ENCODE data around the gene RANBP10. TPM values are rescaled to one million over a fixed set of nuclear protein-coding genes. Genes with fewer than 3 reads are reported as not detected.
"Not testable (repeated sequence)": the region's sequence is repeated elsewhere in the genome, so short reads cannot be mapped to it uniquely, and the experiment has no call there.

Gene RANBP10
- polyA plus RNA-seq, 1 donor = 18.0 TPM

DNA sequence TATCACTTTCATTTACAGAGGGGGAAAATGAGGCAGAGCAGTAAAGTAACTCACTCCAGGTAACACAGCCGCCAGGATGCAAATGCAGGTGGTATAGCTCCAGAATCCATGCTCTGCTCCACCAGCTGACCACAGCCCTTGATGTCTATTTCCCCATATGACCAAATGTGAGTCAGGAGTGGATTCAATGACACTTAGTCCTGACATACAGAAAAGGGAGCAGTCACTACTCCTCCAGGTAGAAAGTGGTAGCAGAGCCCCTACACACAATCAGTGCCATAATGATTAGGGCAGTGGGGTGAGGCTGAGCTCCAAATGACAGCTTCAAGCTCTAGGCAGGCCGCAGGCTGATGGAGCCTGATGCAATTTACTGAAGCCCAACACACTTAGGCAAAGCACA is 44.0 kb downstream of the RANBP10 start:
- WGBS (ENCODE audit: insufficient coverage, low lambda C conversion rate) = no CpG with 5 or more reads among the region's 2 CpGs
- no peak for DNase-seq
- peaks cover 34% of the 10 kb centered on the region for H3K36me3 ChIP-seq (ENCODE audit: control insufficient read depth, insufficient read depth, low read length)
- H3K4me3 ChIP-seq (ENCODE audit: low read length) = no peak overlapping the region
- no peaks in the 10 kb centered on the region for H3K9me3 ChIP-seq (ENCODE audit: control insufficient read depth, low read depth, low read length)
- no peaks in the 10 kb centered on the region for H3K4me1 ChIP-seq (ENCODE audit: control insufficient read depth, insufficient read depth, low read length)
- no peak overlapping the region for H3K27ac ChIP-seq (ENCODE audit: low read length)
- H3K27me3 ChIP-seq (ENCODE audit: control insufficient read depth, insufficient read depth, low read length) = no peaks in the 10 kb centered on the region

DNA sequence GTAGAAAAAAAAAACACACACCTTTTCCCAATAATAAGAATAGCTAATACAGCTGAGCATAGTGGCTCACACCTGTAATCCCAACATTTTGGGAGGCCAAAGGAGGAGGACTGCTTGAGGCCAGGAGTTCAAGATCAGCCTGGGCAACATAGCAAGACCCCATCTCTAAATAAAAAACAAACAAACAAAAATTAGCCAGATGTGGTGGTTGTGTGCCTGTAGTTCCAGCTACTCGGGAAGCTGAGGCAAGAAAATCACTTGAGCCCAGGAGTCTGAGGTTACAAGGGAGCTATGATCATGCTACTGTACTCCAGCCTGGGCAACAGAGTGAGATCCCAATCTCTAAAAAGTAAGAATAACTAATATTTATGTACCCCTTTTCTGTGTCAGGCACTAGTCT is 44.4 kb downstream of the RANBP10 start:
- DNase-seq = no peak
- H3K9me3 ChIP-seq (ENCODE audit: control insufficient read depth, low read depth, low read length) = no peaks in the 10 kb centered on the region
- H3K4me3 ChIP-seq (ENCODE audit: low read length) = no peak overlapping the region
- no peaks in the 10 kb centered on the region for H3K4me1 ChIP-seq (ENCODE audit: control insufficient read depth, insufficient read depth, low read length)
- WGBS (ENCODE audit: insufficient coverage, low lambda C conversion rate) = no CpG with 5 or more reads among the region's 1 CpG
- H3K36me3 ChIP-seq (ENCODE audit: control insufficient read depth, insufficient read depth, low read length) = peaks cover 34% of the 10 kb centered on the region
- no peak overlapping the region for H3K27ac ChIP-seq (ENCODE audit: low read length)
- H3K27me3 ChIP-seq (ENCODE audit: control insufficient read depth, insufficient read depth, low read length) = no peaks in the 10 kb centered on the region

DNA sequence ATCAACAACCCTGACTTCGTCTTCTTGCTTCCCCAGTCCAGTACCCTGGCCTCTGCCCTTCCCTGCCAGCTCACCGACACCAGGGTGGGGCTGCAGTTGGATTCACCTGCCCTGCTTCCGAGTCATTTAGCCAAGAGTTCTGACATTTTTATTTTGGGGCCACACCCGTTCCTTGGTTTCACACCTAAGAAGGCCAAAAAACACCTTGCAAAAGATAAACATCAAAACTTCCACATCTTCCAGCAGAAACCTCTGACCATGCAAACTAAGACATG is 45.5 kb downstream of the RANBP10 start:
- DNase-seq = no peak
- H3K27me3 ChIP-seq (ENCODE audit: control insufficient read depth, insufficient read depth, low read length) = no peaks in the 10 kb centered on the region
- H3K4me3 ChIP-seq (ENCODE audit: low read length) = no peak overlapping the region
- peaks cover 31% of the 10 kb centered on the region for H3K36me3 ChIP-seq (ENCODE audit: control insufficient read depth, insufficient read depth, low read length)
- WGBS (ENCODE audit: insufficient coverage, low lambda C conversion rate) = no CpG with 5 or more reads among the region's 4 CpGs
- H3K4me1 ChIP-seq (ENCODE audit: control insufficient read depth, insufficient read depth, low read length) = no peaks in the 10 kb centered on the region
- H3K27ac ChIP-seq (ENCODE audit: low read length) = no peak overlapping the region
- no peaks in the 10 kb centered on the region for H3K9me3 ChIP-seq (ENCODE audit: control insufficient read depth, low read depth, low read length)

DNA sequence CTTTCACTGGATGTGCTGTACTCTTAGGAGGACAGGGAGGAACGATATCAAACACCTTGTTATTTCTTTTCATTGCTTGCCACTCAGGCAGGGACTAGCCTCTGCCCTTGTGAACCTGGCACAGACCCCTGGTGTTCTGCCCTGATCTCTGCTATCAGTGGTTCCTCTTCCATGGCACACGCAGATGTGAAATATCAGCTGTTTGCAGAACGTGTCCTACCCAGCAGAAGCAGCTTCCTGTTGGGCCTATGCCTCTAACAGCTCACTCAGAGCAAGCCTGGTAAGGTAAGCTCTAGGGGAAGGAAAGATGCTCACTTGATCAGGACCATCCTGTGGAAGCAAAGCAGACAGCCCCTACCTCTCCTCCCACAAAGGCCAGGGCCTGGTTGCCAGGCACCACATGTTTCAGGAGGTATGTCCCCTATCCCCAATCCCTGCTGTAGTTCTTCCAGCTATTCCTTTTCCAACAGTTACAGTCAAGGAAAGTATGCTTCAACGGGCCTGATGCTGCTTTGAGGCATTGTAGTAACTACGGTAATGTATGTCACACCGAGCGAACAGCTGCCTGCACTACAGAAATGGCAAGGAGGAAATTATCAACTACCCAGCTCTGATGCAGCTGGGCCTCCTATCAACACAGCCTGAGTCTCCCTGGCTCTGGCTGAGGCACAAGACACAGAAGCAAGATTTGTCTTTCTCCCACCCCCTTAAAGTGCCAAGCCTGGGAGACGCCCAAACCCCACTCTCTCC is 46.0 kb downstream of the RANBP10 start:
- Histone ChIP-seq H3K4me1 (ENCODE audit: control insufficient read depth, insufficient read depth, low read length) (no peaks in the 10 kb centered on the region), H3K27me3 (ENCODE audit: control insufficient read depth, insufficient read depth, low read length) (no peaks in the 10 kb centered on the region), H3K27ac (ENCODE audit: low read length) (no peak overlapping the region), H3K4me3 (ENCODE audit: low read length) (no peak overlapping the region), H3K9me3 (ENCODE audit: control insufficient read depth, low read depth, low read length) (no peaks in the 10 kb centered on the region), H3K36me3 (ENCODE audit: control insufficient read depth, insufficient read depth, low read length) (peaks cover 33% of the 10 kb centered on the region)
- no peak for DNase-seq
- WGBS (ENCODE audit: insufficient coverage, low lambda C conversion rate) = no CpG with 5 or more reads among the region's 8 CpGs

DNA sequence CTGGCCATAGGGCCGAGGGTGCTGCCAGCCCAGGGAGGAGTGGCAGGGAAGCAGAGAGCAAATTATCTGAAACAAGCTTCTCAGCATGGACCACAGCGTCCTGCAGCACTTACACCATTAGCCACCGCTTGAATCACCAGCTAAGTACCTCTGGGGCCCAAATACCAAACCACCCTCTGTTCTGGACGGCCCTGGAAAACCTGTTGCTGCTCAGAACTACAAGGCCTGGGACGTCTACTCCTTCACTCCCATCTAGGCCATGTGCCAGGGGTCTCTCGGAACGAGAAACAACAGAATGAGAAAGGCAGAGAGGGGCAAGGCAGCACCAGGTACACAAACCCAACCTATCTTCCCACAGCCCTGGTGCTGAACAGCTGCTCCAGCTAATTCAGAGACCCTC is 47.4 kb downstream of the RANBP10 start:
- H3K4me1 ChIP-seq (ENCODE audit: control insufficient read depth, insufficient read depth, low read length) = no peaks in the 10 kb centered on the region
- H3K9me3 ChIP-seq (ENCODE audit: control insufficient read depth, low read depth, low read length) = no peaks in the 10 kb centered on the region
- peaks cover 33% of the 10 kb centered on the region for H3K36me3 ChIP-seq (ENCODE audit: control insufficient read depth, insufficient read depth, low read length)
- whole genome bisulfite sequencing (ENCODE audit: insufficient coverage, low lambda C conversion rate) = no CpG with 5 or more reads among the region's 7 CpGs
- H3K4me3 ChIP-seq (ENCODE audit: low read length) = no peak overlapping the region
- no peak overlapping the region for H3K27ac ChIP-seq (ENCODE audit: low read length)
- H3K27me3 ChIP-seq (ENCODE audit: control insufficient read depth, insufficient read depth, low read length) = no peaks in the 10 kb centered on the region
- no peak for DNase-seq

DNA sequence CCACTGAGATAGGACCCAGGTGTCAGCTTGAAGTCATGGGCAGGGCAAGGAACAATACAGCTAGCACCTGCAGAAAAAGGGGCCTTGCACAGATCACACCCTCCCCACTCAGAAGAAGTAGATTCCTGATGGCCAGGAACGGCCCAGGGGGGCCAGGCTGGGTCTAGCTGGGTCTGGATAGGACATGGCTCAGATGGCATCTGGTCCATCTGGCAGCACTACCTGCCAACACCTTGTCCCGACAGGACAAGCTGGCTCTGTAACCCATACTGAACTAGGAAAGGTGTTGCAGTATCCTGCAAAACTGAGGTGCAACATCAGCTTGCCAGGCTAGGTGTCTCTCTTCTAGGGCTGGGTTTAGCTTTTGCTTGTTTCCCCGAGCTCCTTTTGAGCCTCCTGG is 48.4 kb downstream of the RANBP10 start:
- H3K4me3 ChIP-seq (ENCODE audit: low read length) = no peak overlapping the region
- no peaks in the 10 kb centered on the region for H3K9me3 ChIP-seq (ENCODE audit: control insufficient read depth, low read depth, low read length)
- no peak overlapping the region for H3K27ac ChIP-seq (ENCODE audit: low read length)
- peaks cover 32% of the 10 kb centered on the region for H3K36me3 ChIP-seq (ENCODE audit: control insufficient read depth, insufficient read depth, low read length)
- H3K27me3 ChIP-seq (ENCODE audit: control insufficient read depth, insufficient read depth, low read length) = no peaks in the 10 kb centered on the region
- WGBS (ENCODE audit: insufficient coverage, low lambda C conversion rate) = no CpG with 5 or more reads among the region's 3 CpGs
- no peak for DNase-seq
- H3K4me1 ChIP-seq (ENCODE audit: control insufficient read depth, insufficient read depth, low read length) = no peaks in the 10 kb centered on the region

DNA sequence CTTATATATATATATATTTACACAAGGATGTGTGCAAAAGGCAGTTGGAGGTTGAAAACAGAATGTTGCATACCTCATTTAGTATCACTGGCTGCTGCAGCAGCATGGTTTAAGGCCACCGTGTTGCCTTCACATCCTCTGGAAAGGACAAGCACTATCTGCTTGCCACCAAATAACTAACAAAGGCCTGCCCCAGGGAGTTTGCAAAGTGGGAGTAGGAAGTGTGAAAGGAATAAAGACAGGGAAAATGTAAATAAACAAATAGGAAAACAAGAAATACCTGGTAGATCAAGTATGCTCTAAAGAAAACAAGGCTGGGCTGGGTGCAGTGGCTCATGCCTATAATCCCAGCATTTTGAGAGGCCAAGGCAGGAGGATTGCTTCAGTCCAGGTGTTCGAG is 53.7 kb downstream of the RANBP10 start:
- H3K27ac ChIP-seq (ENCODE audit: low read length) = no peak overlapping the region
- H3K9me3 ChIP-seq (ENCODE audit: control insufficient read depth, low read depth, low read length) = no peaks in the 10 kb centered on the region
- H3K4me3 ChIP-seq (ENCODE audit: low read length) = no peak overlapping the region
- WGBS (ENCODE audit: insufficient coverage, low lambda C conversion rate) = no CpG with 5 or more reads among the region's 2 CpGs
- DNase-seq = no peak
- peaks cover 15% of the 10 kb centered on the region for H3K36me3 ChIP-seq (ENCODE audit: control insufficient read depth, insufficient read depth, low read length)
- H3K27me3 ChIP-seq (ENCODE audit: control insufficient read depth, insufficient read depth, low read length) = no peaks in the 10 kb centered on the region
- no peaks in the 10 kb centered on the region for H3K4me1 ChIP-seq (ENCODE audit: control insufficient read depth, insufficient read depth, low read length)

DNA sequence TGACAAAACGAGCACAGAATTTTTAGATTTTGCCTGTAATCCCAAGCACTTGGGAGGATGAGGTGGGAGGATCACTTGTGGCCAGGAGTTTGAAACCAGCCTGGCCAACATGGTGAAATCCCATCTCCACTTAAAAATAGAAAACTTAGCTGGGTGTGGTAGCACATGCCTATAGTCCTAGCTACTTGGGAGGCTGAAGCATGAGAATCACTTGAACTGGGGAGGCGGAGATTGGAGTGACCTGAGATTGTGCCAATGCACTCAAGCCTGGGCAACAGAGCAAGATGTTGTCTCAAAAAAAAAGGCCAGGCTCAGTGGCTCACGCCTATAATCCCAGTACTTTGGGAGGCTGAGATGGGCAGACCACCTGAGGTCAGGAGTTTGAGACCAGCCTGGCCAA is 55.0 kb downstream of the RANBP10 start:
- not testable (repeated sequence) for DNase-seq; H3K27ac ChIP-seq (ENCODE audit: low read length); H3K9me3 ChIP-seq (ENCODE audit: control insufficient read depth, low read depth, low read length); H3K27me3 ChIP-seq (ENCODE audit: control insufficient read depth, insufficient read depth, low read length); H3K4me3 ChIP-seq (ENCODE audit: low read length); H3K4me1 ChIP-seq (ENCODE audit: control insufficient read depth, insufficient read depth, low read length)
- peaks cover 12% of the 10 kb centered on the region for H3K36me3 ChIP-seq (ENCODE audit: control insufficient read depth, insufficient read depth, low read length)
- WGBS (ENCODE audit: insufficient coverage, low lambda C conversion rate) = no CpG with 5 or more reads among the region's 3 CpGs

DNA sequence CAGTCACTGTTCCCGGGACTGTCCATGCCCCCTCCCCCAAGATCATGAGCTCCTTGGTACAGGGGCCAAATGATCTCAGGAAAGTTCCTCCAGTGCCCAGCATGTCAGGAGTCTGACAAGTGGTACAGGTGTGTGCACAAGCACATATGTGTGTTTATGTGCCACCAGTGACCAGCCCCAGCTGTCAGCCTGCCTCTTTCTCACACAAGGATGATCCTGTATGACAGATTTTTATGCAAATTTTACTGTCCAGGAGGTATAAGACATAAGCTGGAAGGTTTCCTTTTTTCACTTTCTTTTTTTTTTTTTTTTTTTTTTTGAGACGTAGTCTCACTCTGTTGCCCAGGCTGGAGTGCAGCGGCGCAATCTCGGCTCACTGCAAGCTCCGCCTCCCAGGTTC is 55.9 kb downstream of the RANBP10 start:
- no CpG with 5 or more reads among the region's 6 CpGs for WGBS (ENCODE audit: insufficient coverage, low lambda C conversion rate)
- peaks cover 7% of the 10 kb centered on the region for H3K36me3 ChIP-seq (ENCODE audit: control insufficient read depth, insufficient read depth, low read length)
- no peak overlapping the region for H3K27ac ChIP-seq (ENCODE audit: low read length)
- no peaks in the 10 kb centered on the region for H3K9me3 ChIP-seq (ENCODE audit: control insufficient read depth, low read depth, low read length)
- no peak overlapping the region for H3K4me3 ChIP-seq (ENCODE audit: low read length)
- no peaks in the 10 kb centered on the region for H3K4me1 ChIP-seq (ENCODE audit: control insufficient read depth, insufficient read depth, low read length)
- DNase-seq = no peak
- no peaks in the 10 kb centered on the region for H3K27me3 ChIP-seq (ENCODE audit: control insufficient read depth, insufficient read depth, low read length)

DNA sequence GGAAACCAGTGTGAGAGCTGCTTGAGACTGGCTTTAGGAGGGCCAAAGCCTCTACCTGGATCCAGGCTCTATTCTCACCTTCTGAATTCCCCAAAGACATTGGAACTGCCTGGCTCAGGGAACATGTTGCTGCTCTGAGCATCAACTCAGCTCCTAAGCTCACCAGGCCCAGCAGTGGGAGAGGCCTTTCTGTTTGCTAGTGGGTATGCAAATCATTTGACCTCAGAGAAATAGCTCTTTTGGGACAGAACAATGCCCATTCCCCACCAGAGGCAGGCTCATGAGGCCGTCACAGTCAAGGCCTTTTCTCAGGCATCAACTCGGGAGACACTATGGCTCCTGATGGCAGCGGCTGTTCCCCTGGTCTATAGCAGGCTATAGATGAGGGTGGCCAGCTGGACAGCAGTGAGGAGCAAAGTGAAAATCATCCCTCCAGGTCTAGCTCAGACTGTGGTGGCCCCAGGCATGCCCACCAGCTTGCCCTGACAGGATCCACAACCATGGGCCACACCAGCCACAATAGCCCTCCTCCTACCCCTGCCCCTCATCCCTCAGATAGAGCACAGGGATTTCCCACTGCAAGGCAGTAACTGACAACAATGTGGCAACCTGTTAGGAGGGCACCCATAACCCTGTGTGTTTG is 56.8 kb downstream of the RANBP10 start:
- WGBS (ENCODE audit: insufficient coverage, low lambda C conversion rate) = no CpG with 5 or more reads among the region's 3 CpGs
- peaks cover 4% of the 10 kb centered on the region for H3K36me3 ChIP-seq (ENCODE audit: control insufficient read depth, insufficient read depth, low read length)
- H3K4me1 ChIP-seq (ENCODE audit: control insufficient read depth, insufficient read depth, low read length) = no peaks in the 10 kb centered on the region
- H3K9me3 ChIP-seq (ENCODE audit: control insufficient read depth, low read depth, low read length) = no peaks in the 10 kb centered on the region
- no peaks in the 10 kb centered on the region for H3K27me3 ChIP-seq (ENCODE audit: control insufficient read depth, insufficient read depth, low read length)
- H3K4me3 ChIP-seq (ENCODE audit: low read length) = no peak overlapping the region
- no peak overlapping the region for H3K27ac ChIP-seq (ENCODE audit: low read length)
- DNase-seq = no peak

DNA sequence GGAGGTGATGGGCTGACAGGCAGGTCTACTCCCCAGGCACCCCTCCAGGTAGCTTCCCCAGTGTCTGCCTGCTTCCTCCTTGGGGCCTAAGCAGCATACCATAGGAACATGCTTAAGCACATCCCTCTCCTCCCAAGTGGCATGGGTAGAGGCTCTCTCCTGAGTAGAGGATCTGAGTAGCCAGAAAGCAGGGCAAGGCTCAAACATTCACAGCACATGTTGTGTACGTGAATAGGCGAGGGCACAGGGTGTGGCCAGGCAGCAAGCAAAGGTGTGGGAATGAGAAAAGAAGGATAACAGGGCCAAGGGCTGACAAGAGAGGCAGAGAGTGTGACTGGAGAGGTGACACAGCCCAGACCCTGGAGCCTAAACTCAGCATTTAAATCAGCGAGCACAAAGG is 57.5 kb downstream of the RANBP10 start:
- no peak for DNase-seq
- peaks cover 9% of the 10 kb centered on the region for H3K36me3 ChIP-seq (ENCODE audit: control insufficient read depth, insufficient read depth, low read length)
- no peak overlapping the region for H3K27ac ChIP-seq (ENCODE audit: low read length)
- H3K9me3 ChIP-seq (ENCODE audit: control insufficient read depth, low read depth, low read length) = no peaks in the 10 kb centered on the region
- no peak overlapping the region for H3K4me3 ChIP-seq (ENCODE audit: low read length)
- H3K4me1 ChIP-seq (ENCODE audit: control insufficient read depth, insufficient read depth, low read length) = no peaks in the 10 kb centered on the region
- no peaks in the 10 kb centered on the region for H3K27me3 ChIP-seq (ENCODE audit: control insufficient read depth, insufficient read depth, low read length)
- 20% methylated on average over 1 of the region's 3 CpGs for WGBS (ENCODE audit: insufficient coverage, low lambda C conversion rate)
